ENCODE measurements around the gene SNX2.

SNX2 gene

DNA sequence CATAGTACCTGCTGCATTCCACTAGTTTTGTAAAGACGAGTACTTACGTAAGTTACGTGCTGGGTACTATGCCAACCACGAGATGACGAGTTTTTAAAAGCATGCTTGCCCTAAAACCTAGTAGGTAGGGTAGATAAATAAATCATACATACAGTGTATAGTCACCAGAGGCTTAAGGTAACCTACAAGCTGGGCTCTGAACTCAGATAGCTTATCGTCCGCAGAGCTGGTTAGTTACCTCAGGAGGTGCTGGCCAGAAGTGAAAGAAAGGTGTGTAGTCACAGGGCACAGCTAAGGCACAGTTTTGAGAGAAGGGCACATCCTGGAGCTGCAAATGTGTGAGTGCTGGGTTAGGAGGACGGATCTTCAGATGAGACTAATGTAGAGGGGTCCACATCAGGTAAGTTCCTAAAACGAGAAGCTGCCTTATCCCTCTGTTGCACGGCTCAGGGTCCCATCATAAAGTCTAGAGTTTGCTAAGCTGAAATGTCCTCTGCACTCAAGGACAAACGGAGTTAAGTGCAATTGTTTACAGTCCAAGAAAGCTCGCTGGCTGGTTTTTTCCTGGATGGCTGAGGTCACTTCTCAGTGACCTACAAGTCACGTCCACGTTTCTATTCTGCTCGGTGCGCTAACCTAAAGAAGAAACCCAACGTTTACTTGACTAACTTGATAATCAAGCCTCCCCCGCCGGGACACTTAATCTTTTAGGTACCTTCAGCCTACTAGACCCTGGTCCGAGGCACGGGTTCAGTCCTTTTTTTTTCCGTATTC, 69.4 kb downstream of the SNX2 start:
- TF ChIP-seq, protein P1, sequence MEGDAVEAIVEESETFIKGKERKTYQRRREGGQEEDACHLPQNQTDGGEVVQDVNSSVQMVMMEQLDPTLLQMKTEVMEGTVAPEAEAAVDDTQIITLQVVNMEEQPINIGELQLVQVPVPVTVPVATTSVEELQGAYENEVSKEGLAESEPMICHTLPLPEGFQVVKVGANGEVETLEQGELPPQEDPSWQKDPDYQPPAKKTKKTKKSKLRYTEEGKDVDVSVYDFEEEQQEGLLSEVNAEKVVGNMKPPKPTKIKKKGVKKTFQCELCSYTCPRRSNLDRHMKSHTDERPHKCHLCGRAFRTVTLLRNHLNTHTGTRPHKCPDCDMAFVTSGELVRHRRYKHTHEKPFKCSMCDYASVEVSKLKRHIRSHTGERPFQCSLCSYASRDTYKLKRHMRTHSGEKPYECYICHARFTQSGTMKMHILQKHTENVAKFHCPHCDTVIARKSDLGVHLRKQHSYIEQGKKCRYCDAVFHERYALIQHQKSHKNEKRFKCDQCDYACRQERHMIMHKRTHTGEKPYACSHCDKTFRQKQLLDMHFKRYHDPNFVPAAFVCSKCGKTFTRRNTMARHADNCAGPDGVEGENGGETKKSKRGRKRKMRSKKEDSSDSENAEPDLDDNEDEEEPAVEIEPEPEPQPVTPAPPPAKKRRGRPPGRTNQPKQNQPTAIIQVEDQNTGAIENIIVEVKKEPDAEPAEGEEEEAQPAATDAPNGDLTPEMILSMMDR (conservative IDR thresholded peaks at IDR 0.05) = no peak
- peak overlapping the region; percentile 75 for H3K27ac ChIP-seq

DNA sequence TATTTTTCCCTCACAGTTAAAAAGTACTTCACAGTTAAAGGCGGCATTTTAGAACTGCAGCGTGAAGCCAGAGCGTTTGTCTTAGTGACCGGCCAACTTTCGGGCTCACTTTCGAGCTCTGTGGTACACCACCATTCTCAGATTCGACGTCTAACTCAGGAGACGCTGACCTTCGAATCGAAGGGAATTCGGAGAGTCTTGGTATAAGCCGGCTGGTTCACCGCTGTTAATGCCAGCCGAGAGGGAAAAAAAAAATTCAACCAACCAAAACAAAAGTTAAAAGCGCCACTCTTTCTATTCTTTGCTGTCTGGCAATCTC, 70.0 kb downstream of the SNX2 start:
- peak overlapping the region; percentile 75 for H3K27ac ChIP-seq
- TF ChIP-seq, protein P1 (conservative IDR thresholded peaks at IDR 0.05) = no peak

DNA sequence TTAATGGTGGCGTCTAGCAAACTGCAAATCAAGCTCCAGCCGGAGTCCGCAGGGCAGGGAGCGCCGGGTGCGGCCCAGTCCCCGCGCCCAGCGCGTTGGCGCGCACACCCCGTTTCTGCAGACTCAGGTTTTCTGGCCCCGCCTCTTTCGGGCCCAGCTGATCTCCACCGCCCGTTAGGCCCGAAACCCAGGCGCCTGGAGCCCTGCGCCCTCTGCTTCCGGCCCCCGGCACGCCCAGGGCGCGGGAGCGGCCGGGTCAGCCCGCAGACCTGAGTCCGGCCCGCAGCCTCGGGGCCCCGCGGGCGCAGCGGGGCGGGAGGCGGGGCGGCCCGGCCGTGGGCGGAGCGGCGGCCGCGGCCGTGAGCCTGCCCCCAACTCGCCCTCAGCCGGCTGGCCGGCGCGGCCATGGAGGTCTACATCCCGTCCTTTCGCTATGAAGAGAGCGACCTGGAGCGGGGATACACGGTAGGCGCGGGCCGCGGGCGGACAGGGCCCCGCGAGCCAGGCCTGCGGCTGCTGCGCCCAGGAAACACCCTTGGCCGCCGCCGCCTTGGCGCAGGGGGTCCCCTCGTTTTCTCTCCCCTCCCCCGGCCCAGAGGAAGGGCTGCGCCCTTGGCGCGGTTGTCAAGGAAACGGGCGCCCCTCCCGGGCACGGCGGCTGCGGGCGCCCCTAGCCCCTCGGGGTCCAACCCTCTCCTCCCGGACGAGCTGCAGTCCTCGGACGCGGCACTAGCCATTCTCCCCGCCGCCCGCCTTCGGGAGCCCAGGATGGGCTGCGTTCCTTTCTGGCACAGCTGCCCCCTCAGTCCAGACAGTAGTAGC, 70.6 kb downstream of the SNX2 start, which contains the start of gene SNX24:
SNX24 (plus strand) TSS at position 385 of the 822 bp plus-strand sequence; CDS start at position 406, 21 bp downstream.
- H3K27ac ChIP-seq = peak within 1 kb of the TSS; percentile 75
- TF ChIP-seq, protein P1 (conservative IDR thresholded peaks at IDR 0.05) = no peak

DNA sequence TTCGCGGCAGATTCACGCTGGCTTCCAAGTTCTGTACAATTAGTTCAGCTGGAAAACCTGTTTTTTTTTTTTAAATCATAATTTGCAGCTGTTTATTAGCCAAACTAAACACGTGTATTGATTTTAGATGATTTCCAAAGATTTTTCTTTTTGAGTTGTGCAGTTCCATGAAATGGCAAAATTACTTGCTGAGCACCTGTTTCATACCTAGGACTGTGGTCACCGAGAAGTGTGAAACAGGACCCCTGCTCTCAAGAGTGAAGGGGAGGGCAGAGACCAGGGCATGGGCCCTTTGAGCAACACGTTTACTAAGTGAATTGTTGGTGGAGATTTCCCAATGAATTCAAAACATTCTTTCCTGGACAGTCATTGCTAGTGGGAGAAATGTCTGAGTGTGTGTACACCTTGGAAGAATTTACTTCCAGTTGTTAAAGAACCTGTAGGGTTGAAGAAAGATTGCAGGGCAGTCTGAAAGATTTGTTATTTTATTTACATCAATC, 71.2 kb downstream of the SNX2 start:
- peak overlapping the region; percentile 75 for H3K27ac ChIP-seq

DNA sequence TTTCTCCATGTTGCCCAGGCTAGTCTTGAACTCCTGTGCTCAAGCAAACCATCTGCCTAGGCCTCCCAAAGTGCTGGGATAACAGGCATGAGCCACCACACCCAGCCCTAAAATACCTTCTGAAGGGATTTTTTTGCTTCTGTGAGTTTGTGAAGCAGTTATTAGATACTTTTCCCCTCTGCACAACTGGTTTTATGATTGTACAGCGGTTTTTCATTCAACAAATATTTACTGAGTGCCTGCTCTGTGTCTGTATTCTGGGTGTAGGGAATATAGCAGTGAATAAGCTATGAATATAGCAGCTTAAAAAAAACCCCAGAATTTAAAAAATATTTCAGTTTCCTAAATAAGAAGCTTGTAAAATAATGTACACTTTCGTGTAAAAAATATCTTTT, 72.8 kb downstream of the SNX2 start:
- TF ChIP-seq, protein P1 (conservative IDR thresholded peaks at IDR 0.05) = no peak
- no peak overlapping the region for H3K27ac ChIP-seq

More for the DNA sequence above, 71.2 kb downstream of the SNX2 start:
- TF ChIP-seq, protein P1 (conservative IDR thresholded peaks at IDR 0.05) = no peak

DNA sequence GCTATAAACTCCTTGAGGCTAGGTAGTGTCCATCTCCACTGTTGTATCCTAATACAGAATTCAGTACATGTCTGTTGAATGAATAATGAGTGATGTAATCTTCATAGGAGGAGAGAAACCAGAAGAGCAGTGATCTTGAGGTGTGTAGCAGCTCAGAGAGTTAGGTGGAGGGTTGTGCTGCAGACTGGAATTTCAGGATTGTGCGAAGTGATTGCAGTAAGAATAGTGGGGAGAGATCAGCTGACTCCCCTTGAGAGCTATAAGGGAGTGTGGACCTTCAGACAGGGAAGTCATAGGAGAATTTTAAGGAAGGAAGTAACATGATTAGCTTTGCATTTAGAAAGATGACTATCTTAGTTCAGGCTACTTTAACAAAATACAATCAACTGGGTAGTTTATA, 74.9 kb downstream of the SNX2 start:
- TF ChIP-seq, protein P1 (conservative IDR thresholded peaks at IDR 0.05) = no peak
- H3K27ac ChIP-seq = no peak overlapping the region

DNA sequence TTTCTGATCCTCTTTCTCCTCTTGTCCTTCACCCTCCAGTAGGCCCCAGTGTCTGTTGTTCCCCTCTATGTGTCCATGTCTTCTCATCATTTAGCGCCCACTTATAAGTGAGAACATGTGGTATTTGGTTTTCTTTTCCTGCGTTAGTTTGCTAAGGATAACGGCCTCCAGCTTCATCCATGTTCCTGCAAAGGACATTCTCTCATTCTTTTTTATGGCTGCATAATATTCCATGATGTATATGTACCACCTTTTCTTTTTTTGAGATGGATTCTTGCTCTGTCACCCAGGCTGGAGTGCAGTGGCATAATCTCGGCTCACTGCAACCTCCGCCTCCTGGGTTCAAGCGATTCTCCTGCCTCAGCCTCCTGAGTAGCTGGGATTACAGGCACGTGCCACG, 82.7 kb downstream of the SNX2 start:
- peak overlapping the region; percentile 18; the same call in 1 of the 2 replicates for H3K27ac ChIP-seq

Data from VCaP (cell line).